GM21528 (cell line): ENCODE measurements around the gene CRYBG1.

Experiments used
- ATAC-seq: cut with Tn5 transposase; IDR thresholded peaks from one replicate; pipeline ENCODE4 v1.9.1; 2021; ENCODE audit warnings: mild to moderate bottlenecking, moderate library complexity; ENCODE audit not compliant: unreplicated experiment, low FRiP score

CRYBG1 gene

DNA sequence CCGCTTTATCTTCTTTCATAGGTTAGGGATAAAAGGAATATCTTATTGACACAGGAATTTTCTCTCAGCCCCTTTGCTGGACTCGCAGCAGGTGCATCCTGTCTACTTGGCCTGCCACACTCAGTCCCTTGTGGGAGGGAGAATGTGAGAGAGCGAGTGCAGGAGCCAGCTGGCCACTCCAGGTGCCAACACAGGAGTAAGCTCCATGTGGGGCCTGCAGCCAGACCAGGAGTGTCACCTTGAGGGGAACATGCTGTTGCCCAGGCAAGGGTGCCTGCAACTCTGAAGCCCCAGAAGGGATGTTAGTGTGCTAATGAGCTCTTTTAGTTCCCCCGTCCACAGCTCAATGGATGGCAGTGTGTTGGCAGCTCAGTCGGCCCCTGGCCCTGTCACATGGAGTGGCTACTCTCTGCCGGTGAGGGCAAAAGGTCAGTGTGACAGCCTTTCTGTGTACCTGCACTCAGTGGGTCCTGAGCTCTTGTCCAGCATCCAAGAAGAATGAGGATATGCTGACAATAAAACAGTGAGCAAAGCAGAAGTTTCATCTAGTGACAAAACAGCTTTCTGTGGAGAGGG is 57.1 kb downstream of the CRYBG1 start:
- no peak for ATAC-seq

DNA sequence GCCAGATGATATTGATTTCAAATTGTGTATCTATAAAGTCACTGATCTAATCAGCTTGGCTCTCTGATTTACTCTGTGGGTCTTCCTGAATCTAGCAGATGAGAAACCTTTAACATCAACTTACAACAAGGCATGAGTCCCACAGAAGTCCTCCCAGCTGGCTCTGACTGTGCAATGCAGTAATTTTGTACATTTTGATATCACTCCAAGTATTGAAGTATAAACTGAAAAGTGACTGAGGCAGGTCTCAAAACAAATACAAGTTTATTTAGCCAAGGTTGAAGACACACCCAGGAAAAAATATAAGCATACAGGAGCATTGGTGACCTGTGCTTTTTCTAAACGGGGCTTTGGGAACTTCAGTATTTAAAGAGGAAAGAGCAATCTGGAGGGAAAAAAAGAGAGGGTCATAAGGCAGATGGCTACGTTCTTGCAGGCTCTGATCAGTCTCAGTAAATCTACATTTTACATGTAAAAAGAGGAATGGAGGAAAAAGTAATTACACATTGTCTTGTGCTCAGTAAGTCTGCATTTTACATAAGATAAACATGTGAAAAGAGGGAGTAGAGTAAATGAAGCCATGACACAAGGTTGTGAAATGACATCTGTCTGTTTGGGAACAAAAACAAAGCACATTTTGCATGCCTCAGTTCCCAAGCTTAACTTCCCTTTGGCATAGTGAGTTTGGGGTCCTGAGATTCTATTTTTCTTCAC is 59.5 kb downstream of the CRYBG1 start:
- ATAC-seq = no peak

DNA sequence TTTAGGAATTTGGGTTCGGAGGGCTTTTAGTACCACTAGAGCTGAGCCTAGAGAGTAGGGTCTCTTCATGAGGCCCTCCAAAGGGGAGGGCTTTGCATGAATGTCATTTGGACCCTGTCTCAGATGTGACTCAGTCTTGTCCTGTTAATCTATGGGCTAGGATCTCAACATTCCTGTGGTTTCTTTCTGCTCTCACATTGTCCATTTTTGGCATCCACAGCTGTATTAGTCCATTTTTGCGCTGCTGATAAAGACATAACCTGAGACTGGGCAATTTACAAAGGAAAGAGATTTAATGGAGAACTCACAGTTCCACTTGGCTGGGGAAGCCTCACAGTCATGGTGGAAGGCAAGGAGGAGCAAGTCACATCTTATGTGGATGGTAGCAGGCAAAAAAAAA is 61.0 kb downstream of the CRYBG1 start:
- ATAC-seq = no peak

DNA sequence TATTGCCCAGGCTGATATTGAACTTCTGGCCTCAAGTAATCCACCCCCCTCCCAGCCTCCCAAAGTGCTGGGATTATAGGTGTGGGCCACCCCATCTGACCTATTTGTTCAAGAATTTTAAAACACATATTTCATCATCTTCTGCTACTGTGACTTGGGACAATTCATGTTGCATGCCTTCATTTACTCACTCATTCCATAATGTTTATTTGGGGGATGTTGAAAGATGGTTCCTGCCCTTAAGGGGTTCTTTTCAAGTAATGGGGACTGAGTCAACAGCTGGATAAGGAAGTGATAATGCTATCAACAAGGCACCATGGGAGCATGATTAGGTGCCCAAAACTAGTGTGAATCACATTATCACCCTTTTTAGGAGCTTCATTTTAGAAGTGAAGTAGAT is 62.0 kb downstream of the CRYBG1 start:
- no peak for ATAC-seq

DNA sequence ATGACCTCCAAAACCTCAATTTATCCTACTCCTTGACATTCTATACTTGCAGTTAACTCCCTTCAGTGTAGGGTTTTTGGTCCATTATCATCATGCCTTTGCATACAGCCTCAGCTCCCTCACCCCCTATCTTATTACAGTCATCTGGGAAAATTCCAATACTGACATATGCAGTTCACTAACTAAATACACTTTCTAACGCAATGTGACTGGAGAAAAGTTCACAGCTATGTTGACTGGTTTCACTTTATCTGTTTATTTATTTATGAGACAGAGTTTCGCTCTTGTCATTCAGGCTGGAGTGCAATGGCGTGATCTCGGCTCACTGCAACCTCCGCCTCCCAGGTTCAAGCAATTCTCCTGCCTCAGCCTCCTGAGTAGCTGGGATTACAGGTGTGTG is 64.9 kb downstream of the CRYBG1 start:
- ATAC-seq = no peak

DNA sequence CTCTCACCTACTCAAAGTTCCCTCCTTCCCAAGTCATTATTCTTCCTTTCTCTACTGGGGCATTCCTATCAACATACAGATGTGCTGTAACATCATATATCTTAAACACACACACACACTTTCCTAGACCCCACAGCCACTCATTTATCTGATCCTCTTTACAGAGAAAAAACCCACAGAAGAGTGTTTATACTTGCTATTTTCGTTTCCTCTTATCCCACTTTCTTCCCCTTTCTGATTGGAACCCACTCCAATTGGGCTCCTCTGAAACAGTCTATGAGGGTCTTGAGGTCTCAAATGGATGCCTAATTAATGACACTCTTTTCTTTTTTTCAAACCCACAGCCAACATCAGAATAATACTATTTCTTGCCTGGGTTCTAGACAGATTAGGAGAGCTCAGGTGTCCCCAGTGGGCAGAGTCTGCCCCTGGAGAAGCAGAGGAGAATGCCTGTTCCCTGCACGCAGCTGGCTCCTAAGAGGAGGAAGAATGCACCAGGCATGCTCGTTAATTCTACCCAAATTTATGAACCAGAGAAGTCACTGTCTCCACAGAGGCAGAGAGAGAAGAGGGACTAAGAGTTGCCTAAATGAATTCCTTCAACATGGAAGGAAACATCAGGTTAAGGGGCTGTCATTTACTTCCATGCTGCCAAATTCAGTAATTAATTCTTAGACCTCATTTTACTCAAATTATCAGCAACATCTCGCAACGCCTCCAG is 65.9 kb downstream of the CRYBG1 start:
- no peak for ATAC-seq

DNA sequence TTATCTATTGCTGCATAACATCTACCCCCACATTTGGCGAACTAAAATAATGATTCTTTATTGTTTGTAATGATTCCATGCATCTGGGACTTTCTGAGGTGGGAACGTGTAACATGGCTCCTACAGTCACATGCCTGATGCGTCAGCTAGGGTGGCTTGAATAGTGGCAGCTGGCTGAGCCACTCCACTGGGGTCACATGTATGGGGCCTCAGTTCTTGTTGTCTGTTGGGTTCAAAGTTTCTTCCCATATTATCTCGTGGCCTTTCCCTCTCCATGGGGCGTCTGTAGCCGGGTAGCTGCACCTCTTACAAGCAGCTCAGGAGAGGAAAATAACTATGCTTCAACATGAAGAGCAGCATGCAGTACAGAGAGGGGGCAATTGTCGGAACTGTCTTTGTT is 69.9 kb downstream of the CRYBG1 start:
- no peak for ATAC-seq

DNA sequence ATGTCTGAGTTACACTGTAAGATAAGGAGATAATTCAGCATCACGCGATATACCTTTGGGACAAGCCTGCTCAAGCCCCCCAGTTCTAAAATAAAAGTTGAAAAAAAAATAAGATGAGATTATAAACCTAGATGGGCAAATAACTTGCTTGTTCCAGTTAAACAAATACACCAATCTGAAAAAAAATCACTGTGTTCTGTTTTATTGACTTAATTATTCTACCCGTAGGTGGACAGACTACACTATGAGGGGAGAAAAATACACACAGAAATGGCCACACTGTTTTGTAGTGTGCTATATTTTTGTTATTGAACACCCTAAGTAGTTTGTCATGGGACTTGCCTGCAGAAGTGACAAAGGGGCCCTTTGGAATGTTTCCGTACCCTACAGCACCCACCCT is 70.9 kb downstream of the CRYBG1 start:
- ATAC-seq = no peak

DNA sequence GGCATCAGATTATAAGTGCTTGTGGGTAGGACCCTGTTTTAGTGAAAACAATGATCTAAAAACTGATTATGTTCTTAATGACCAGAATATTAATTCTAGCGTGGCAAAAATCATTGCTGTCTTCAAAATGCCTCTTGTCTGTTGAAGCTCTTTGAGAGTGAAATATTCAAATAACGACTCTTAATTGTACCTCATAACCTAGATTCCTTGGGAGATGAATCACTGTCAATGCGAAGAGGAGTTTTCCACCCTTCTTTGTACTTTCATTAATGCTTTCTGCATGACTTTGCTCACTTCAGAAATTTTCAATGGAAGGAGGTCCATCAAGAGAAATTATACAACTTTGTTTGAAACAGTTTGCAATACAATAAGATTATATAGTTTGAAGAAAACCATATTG is 71.5 kb downstream of the CRYBG1 start:
- no peak for ATAC-seq

DNA sequence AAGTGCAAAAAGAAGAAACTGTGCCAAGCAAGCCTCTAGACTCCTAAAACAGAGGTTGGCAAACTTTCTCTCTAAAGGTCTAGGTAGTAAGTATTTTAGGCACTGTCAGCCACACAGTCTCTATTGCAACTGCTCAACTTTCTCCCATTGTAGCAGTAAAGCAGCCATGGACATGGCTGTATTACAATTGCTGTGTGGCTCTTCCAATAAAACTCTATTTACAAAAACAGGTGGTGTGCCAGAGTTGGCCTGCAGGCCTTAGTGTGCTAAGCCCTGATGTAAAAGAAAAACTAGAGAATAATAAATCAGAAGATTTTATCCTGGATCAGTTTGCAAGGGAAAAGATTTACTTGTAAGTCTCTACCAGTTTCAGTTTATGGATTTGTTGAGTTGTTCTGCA is 74.0 kb downstream of the CRYBG1 start:
- ATAC-seq = no peak

DNA sequence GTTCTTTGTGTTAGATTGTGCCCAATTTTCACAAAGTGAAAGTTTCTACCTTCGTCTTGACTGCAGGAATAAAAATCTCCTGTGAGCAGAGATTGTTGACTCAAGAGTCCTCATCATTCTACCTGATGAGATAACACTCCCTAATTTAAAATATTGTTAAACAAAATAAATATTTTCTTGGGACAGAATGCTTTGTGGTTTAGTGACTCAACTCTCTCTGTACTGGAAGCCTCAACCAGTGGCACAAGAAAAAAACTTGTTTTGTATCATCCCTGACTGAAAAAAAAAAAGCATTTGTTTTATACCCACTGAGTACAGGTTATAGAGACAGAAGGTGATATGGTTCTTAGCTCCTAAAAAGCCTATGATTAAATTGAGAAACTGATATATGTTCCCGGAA is 78.9 kb downstream of the CRYBG1 start:
- no peak for ATAC-seq

DNA sequence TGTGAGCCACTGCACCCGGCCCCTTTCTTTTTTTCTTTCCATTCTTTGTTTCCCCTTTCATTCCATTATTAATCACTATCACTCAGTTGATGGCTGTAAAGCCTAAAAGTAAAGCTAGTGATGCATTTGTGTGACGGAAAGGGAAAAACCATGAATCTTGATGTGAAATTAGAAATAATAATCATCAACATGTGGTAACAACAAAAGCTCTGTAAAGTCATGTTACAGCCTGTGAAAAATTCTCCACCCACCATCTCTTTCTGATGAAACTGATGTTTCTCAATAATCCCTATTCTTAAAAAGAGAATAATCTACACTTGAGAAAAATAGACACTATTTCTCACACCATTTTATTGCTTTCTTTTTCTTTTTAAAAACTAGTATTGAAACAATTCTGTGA is 80.0 kb downstream of the CRYBG1 start:
- no peak for ATAC-seq

DNA sequence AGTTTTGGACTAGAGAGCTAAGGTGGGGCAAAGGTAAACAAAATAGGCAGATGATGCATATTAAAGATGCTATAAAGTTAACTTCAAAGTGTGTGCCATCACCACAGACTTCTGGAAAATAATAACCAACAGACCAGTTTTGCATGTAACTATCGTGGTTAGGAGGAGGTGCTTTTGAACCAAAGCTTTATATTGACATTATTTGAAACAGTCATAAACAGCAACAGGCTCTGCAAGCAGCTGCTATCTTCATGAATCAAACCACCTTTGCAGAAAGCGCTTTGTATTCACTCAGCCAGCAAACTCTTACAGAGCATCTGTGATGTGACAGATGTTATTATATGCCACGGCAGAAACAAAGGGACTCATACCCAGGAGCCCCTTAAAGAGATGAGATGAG is 81.9 kb downstream of the CRYBG1 start:
- no peak for ATAC-seq

DNA sequence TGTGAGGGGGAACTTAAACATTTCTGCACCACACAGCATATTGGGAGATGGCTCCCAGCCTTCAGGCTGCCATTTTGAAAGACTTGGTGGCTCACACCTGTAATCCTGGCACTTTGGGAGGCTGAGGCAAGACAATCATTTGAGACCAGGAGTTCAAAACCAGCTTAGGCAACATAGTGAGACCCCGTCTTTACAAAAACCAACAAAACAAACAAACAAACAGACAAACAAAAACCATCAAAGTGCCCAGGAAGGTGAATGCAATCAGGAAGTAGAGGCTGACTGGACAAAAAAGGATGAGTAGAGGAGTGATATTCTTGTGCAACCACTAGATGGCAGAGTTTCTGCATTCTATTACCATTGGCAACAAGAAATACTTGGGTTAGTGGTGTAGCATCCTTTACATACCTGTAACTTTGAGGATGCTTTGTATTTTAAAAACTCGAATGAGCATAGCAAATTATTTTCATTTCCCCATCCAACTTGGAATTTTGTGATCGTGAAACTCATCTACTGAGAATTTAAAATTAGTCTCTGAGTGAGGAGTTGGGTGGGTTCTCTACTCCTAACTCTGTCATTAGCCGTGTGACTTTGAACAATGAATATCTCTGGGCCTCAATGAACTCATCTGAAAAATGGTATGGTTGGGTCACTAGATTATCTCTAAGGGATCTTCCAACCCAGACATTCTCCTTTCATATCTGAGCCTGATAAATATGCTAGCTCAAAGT is 84.4 kb downstream of the CRYBG1 start:
- ATAC-seq = no peak

DNA sequence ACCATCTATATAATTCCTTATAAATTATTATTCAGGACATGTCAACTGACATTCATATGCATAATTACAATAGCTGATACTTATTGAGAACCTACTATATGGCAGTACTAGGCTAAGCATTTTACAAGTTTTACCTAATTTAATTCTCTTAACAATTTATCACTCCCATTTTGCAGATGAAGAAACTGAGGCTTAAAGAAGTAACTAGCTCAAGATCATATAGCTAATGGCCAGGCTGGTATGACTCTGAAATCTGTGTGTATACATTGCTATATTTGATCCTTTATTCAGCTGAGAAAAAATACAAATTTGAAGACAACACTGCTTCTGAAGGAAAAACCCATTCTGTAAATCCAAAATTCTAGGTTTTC is 85.0 kb downstream of the CRYBG1 start:
- ATAC-seq = no peak

DNA sequence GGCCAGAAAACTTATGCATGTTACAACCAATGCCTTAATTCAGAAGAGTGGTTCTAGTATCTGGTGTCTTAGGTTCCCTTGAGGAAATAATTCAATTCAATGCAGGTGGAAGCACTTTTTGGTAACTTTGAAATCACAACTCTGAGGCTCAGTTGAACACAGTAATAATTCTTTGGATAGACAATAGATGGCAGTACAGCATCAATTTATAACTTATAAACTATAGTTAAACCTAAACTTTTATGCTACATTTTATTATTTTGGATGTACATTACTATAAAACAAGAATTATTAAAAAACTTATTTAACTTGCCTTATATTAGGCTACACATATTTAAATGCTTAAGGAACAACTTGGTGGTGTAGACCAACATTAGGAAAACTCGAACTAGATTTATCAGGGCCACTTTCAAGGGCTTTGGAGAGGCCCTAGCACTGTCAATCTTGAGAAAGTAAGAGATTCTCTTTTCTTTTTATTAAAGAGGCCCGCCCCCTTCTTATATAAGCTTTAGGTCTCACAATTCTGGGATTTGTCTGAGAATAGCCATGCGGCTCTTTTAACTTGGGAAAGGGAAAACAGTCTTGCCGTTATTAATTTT is 85.9 kb downstream of the CRYBG1 start:
- ATAC-seq = no peak

DNA sequence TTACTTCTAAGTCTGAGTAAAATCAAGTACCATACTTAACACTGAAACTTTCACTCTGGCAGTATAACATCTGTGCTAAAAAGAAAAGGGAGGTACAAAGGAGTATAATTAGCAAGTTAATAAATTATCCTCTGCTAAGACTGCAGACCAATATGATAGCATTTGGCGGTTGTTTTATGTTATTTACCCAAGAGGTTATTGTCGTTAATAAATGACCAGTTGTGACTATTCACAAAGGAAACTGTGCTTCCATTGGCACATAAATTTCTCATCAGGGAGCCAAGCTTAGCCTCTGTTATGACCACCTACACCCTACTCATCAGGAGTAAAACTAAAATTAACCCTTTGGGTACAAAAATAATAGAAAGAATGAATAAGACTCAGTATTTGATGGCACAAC is 86.5 kb downstream of the CRYBG1 start:
- ATAC-seq = no peak

DNA sequence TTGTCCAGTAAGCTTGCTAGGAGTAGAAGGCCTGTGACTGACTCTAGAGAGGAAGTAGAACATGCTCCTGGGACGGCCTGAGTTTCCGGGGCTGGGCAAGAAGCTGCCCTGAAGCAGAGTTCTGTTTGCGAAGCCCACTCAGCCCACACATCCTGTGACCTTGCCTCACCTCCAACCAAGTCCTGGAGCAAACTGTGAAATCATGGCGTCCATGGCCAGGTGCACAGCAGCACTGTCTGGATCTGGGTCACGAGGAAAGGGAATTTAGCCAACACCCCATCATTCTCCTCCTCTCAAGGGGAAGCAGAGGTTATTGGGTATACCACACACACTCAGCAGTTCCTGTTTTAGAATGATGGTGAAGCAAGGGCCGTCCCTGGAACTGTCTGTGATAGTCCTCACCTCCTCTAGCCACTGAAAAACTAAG is 87.5 kb downstream of the CRYBG1 start:
- no peak for ATAC-seq

DNA sequence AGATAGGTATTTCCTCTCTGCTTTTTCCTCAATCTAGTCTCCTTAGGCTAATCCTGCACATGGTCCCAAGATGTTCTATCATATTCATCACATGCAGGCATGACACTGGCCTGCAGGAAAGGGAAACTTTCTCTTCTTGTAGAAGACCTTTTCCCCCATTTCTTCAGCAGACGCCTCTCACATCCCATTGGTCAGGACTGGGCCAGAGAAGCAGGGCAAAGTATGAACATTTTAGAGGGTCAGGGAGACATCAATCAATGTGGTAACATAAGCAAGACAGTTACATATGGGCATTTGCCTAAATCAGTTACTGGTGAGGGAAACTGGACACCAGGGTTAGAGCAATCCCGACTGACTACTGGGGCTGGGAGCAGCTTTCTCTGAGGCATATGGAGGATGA is 90.1 kb downstream of the CRYBG1 start:
- no peak for ATAC-seq

DNA sequence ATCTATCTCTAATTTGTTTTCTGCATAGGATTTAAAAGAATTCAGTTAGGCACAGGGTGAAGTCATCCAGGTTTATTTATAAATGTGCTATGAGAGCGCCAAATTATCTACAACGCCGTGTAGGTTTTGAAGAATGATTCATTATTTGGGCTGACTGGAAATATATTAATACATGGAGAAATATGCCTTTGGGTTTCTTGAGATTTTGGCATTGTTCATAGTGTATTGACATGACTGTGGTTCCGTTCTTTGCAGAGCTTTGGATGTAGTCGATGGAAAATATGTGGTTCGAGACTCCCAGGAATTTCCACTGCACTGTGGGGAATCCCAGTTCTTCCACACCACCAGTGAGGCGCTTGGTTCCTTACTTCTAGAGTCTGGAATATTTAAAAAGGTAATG is 90.9 kb downstream of the CRYBG1 start:
- ATAC-seq = no peak

DNA sequence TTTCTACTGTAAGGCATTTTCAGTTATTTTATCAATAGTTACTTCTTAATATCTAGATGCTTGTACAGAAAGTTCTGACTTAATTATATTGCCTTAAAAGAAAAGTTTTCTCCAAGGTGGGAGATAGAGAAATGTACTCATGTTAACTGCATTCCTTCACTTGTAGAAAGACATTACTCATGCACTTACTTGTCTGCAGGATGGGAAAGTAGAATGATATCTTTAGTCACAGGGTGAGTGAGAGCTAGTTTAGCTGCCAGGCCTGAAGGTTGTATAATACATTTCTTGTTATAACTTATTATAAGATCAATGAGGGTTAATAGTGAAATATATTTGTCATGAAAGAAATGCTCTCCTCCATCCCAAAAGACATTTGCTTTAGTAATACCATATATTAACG is 92.1 kb downstream of the CRYBG1 start:
- ATAC-seq = no peak
